G401.6 (cell line): ENCODE results near the gene TMEM94.
A peak's percentile ranks its signal among the peaks of the same experiment; 100 is the strongest.
"Not testable (repeated sequence)": the region's sequence is repeated elsewhere in the genome, so short reads cannot be mapped to it uniquely, and the experiment has no call there.

ENCODE experiments used
- FAIRE-seq: peaks from 2 replicates; lab custom pipeline; 2012; peaks lifted over from hg19 to GRCh38; lab: Jason Lieb, UNC

The TMEM94 gene

DNA sequence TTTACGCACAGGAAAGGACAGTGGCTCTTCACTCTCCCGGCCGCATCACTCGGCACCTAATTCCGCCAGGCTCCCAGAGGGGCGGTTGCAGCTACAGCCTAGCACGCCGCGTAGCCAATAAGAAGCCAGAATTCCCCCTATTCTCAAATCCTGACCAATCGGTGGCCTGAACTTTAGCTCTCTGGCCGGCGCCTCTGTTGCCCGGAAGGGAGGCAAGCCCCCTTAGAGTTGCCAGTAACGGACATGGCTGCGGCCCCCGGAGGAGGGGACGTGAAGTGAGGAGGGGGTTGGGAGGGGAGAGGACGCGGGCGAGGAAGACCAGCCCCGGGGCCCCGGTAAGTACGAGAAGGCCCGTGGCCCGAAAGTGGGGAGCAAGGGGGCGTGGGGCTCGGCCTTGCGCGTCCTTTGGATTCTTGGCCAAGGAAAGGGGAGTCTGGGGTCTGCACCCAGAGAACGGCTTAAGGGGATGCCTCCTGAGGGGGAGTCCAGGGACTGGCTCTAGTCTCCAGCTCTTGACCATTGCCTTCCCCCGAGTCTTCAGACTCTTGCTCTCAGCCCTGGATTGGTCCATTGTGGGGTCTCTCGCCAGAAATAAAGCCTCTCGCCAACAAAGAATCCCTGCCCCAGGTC, at the start of gene TMEM94:
Gene TMEM94 (plus strand): TSS at position 219 of the 630 bp plus-strand sequence. CDS start 15,271 bp downstream, outside the sequence.
- peak; percentile 95 for FAIRE-seq

DNA sequence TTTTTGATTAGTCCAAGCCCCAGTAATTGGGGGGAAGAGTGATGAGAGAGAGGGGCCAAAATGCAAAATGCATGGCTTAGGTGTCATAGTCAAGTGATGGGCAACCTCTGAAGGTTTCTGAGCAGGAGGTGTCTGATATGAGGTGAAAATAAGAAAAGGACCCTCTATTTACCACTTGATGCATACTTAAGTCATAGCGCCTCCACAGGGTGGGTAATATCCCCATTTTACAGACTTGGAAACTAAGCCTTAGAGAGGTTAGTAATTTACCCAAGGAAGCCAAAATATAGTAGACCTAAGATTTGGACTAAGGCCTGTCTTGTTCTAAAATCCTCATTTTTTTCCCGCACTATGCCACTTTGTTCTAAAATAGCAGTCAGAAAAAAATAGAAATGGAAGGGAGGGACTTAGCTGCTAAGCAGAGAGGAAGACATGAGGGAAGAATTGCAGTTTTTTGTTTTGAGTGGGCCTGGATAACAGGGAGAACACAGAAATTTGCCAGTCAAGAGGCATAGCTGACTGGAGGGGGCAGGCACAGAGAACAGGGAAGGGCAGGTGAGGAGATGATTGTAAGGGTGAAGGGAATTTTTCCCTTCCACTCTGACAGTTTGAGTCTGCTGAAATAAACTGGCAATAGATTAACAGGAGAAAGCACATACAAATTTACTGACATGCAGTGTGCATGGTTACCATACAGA, 48.6 kb upstream of the TMEM94 start:
- no peak for FAIRE-seq

DNA sequence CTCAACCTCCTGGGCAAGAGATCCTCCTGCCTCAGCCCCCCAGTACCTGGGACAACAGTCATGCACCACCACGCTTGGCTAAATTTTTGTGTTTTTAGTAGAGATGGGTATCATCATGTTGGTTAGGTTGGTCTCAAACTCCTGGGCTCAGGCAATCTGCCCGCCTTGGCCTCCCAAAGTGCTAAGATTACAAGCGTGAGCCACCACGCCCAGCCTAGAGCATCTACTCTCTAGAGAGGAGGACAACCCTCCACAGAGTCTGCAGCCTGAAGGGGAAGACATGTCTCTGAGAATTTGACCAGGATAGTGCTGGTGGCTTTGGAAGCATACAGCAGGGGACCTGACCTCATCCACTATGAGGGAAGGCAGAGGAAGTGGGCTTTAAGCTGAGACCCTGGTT, 46.3 kb upstream of the TMEM94 start:
- no peak for FAIRE-seq

DNA sequence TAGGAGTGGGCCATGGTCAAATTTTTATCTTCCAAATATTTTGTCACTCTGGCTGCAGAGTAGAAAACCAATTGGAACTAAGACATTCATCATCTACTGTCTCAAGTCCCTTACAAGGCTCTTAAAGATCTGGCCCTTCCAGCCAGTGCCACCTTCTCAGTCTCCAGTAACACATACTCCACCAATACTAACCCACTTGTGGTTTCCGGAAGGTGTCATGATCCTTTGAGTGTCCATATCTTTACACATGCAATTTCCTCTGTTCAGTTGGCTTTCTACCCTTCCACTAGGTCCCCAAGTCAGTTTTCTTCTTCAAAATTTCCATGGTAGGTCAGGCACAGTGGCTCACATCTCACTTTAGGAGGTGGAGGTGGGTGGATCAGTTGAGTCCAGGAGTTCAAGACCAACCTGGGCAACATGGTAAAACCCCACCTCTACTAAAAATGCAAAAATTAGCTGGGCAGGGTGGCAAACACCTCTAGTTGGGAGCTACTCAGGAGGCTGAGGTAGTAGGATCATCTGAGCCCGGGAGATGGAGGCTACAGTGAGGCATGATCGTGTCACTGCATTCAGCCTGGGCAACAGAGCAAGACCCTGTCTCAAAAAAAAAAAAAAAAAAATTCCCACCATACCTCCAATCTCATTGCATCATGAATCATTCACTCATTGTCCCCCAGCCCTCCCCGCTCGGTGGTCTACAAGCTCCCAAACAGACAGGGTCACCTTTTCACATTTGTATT, 44.9 kb upstream of the TMEM94 start:
- no peak for FAIRE-seq

DNA sequence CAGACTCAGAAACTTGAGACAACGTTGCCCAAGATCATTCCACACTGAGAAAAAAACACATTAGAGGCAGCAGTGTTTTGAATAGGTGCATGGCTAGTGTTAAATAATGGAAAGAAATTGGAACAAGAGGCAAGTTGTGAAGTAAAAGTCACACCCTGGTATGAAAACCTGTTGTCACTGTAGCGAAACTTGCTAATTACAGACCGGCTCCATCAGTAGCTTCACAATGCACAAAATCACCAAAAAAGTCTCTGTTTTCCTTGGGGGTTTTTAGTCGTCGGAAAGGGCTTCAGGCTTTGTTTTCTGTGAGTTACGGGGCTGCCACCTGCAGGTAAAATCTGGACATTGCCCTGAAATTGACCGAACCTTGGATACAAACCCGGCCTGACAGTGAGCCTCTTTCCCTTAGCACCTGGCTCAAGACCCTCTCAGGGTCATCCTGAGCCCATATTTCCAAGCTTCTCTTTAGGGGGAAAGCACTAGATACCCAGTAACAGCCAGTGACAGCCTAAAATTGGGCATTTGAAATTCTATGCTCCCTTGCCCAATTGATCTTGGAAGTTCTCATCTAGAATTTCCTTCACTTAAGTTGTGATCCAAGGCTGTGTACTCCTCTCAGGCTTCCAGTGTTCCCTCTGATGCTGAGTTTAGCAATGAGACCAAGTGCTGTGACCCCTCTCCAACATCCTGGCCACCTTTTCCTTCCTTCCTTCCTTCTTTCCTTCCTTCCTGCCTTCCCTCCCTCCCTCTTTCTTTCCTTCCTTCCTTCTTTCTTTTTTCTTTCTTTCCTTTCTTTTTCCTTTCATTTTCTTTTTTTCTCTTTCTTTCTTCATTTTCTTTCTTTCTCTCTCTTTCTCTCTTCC, 43.7 kb upstream of the TMEM94 start:
- FAIRE-seq: peak; percentile 76

DNA sequence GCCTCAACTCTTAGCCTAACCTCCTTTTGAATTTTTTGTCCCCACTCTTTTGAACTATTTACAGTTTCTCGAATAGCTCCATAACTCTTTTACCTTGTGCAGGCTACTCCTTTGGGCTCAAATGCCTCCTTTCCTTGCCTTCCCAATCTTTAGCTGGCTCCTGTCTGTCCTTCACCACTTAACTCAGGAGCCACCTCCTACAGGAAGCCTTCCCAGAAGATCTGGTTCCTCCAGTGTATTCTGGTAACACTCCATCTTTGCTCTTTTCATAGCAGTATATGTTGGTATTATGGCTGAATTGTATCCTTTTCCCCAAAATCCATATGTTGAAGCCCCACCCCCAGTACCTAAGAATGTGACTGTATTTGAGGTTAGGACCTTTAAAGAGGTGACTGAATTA, 41.9 kb upstream of the TMEM94 start:
- FAIRE-seq: no peak

DNA sequence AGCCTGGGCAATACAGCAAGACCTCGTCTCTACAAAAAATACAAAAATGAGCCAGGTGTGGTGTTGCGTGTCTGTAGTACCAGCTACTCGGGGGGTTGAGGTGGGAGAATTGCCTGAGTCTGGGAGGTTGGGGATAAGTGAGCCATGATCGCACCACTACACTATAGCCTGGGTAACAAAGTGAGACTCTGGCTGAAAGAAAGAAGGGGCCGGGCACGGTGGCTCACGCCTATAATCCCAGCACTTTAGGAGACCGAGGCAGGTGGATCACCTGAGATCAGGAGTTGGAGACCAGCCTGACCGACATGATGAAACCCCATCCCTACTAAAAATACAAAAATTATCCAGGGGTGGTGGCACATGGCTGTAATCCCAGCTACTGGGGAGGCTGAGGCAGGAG, 40.4 kb upstream of the TMEM94 start:
- no peak for FAIRE-seq

DNA sequence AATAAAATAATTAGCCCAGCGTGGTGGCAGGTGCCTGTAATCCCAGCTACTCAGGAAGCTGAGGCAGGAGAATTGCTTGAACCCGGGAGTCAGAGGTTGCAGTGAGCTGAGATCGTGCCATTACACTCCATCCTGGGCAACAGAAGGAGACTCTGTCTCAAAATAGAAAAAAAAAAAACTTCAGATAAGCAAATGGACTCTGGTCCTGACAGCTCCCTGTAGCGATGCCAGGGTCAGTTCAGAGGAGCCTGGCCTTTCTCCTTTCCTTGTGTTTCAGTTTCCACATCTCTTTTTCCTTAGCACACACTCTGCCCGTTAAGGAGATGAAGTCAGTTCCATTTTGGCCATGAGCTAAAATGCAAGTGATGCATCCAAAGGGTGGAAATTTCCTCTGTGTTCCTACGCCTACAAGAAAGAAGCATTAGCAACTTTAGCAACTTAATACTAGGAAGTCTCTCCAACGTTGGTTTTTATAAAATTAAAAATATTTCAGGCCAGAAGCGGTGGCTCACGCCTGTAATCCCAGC, 39.3 kb upstream of the TMEM94 start:
- no peak for FAIRE-seq

DNA sequence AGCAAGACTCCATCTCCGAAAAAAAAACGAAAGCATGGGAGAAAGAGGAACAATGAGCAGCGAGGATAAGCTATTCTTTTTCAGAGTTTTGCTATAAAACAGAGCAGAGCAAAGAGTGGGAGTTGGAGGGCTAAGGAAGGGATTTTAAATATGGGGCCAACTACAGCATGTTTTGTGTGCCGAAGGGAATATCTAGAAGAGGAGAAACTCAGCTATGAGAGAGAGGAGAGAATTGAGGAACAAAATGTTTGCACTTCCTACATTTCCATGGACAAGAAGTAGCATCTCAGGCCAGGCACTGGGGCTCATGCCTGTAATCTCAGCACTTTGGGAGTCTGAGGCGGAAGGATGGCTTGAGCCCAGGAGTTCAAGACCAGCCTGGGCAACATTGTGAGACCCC, 37.9 kb upstream of the TMEM94 start:
- no peak for FAIRE-seq

DNA sequence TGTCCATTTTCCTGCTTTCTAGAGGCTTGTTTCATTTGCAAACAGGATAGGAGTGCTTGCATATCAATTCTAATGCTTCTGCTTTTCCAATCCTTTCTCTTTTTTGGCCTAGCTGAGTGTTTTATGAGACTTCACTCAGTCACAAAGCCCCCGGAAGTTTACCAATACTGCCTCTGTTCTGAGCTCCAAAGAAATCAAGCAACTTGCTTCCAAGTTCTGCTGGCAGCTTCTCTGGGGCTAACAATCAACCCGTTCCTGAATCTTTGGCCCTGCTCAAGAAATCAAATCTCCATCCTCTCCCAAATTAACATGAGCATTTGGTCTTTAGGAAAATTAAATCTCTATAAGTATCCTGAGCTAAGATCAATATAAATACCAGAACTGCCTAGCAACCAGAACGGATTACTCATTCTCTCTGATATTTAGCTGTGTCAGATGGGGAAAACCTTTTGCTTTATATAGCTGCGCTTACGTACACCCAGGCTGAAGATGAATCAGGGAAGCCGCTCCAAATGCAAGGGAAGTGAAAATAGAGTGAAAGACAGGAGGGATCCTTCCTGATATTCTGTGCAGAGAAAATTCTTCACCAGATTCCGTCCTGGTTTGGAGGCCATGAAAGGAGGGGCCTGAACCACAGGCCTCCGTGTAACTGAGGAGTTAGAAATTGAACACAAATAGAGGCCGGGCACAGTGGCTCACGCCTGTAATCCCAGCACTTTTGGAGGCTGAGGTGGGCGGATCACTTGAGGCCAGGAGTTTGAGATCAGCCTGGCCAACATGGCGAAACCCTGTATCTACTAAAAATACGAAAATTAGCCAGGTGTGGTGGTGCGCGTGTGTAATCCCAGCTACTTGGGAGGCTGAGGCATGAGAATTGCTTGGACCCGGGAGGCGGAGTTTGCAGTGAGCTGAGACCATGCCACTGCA, 27.6 kb upstream of the TMEM94 start:
- FAIRE-seq: no peak

DNA sequence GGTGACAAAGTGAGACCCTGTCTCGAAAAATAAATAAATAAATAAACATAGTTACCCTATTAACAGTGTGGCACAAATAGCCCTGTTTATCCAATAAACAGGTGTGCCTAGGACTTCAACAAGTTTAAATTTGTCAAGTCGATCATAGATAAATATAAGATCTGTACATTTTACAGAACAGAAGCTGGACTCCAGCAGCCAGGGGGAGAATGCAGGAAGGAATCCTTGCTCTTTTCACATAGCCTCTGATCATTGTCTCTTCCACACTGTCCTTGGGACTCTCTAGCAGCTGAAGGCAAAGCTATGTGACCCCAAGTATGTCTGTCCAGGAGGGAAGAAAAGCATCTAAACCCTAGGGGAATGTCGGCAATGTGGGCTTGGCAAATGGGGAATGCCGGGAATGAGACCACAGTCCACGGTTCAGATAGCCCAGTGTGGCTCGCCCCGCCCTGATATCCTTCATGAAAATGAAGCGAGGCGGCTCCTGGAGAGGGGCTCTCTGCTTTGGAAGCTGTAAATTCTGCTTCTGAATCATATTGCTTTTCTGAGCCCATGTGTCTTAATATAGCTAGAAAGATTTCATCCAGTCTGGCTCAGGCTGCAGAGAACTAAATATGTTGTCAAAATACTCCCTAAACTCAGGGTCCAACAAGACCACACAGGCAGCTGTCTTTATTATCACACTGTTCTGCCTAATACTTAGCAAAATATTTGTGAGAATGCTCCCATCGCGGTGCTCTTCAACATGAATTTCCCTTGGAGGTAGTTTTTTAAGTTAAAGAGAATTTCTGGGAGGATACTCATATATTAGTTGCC, 26.1 kb upstream of the TMEM94 start:
- peak; percentile 87 for FAIRE-seq

DNA sequence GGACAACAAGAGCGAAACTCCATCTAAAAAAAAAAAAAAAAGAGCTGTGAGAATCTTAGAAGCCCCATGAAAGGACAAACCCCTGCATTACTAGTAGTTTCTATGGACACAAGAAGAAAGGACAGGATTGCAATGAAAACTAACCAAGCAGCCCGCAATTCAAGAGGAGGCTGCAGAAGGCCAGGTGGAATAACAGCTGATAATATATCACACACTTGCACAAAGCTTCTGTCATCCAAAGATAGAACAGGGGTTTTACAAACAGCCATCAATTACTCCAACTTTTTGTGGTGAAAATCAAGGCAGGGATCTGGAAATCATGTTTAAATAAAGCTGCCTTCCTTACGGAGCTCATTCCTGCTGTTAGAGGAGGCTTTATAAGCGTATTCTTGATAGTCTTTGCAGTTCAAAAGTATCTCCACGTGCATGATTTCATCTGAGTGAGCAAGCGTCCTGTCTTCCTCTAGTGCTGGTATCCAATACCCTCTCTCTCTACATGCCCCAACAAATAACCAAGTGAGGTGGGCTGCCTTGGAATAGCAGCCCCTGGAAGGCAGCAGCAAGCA, 23.1 kb upstream of the TMEM94 start:
- no peak for FAIRE-seq

DNA sequence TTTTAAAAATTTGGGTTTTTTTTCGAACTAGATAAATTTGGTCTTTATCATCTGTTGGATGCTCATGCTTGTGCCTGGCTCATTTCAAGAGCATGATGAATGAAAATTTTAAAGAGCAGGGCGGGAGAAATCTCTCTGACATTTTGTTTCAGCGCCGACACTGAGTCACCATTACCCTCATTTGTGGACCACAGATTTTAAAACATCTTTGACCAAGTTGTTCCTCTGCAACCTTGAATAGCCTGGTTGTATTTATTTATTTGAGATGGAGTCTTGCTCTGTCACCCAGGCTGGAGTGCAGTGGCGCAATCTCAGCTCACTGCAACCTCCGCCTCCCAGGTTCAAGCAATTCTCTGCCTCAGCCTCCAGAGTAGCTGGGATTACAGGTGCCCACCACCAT, 22.0 kb upstream of the TMEM94 start:
- FAIRE-seq: not testable (repeated sequence)

DNA sequence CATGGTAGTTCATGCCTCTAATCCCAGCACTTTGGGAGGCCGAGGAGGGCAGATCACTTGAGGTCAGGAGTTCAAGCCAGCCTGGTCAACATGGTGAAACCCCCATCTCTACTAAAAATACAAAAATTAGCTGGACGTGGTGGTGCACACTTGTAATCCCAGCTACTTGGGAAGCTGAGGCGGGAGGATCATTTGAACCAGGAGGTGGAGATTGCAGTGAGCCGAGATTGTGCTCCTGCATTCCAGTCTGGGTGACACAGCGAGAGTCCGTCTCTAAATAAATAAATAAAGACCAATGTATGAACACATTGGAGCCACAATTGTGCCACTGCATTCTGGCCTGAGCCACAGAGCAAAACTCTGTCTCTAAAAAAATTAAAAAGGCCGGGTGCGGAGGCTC, 19.0 kb upstream of the TMEM94 start:
- not testable (repeated sequence) for FAIRE-seq

DNA sequence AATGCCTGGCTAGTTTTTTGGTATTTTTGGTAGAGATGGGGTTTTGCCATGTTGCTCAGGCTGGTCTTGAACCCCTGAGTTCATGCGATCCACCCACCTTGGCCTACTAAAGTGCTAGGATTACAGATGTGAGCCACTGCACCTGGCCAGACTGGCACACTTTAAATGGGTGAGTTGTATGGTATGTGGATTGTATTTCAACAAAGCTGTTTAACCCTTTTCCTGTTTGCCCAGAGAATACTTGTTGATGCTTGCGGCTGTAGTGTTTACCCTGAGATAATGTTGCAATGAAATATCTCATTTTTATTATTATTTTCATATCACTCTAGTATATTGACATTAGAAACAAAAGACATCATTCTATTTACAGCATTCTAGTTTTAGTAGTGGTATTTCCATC, 17.1 kb upstream of the TMEM94 start:
- FAIRE-seq: no peak

DNA sequence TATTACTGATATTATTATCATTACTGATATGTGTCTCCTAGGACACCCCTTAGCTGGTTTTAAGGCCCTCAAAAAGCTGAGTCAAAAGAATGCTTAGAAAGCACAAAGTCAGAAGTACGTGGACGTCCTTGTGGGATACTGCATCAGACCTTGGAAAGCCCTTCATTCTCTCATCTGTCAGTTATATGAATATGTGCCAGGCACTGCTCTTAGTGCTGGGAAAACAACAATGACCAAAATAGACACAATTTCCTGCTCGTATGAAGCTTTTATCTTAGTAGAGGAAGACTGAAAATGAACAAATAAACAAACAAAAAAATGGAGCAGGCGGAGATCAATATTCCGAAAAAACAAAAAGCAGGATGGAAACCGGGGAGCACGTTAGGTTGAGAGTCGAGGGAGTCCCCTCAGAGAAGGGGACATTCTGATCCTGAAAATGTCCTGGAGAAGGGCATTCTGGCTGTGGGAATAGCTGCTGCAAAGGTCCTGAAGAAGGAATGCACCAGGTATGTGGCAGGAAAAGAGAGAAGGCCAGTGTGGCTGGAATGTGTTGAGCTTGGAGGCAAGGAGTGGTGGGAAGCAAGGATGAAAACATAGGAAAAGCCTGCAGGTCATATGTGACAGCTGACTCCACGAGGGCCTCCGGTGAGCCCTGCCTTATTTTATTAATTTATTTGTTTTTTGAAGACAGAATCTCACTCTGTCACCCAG, 15.5 kb upstream of the TMEM94 start:
- FAIRE-seq: no peak

DNA sequence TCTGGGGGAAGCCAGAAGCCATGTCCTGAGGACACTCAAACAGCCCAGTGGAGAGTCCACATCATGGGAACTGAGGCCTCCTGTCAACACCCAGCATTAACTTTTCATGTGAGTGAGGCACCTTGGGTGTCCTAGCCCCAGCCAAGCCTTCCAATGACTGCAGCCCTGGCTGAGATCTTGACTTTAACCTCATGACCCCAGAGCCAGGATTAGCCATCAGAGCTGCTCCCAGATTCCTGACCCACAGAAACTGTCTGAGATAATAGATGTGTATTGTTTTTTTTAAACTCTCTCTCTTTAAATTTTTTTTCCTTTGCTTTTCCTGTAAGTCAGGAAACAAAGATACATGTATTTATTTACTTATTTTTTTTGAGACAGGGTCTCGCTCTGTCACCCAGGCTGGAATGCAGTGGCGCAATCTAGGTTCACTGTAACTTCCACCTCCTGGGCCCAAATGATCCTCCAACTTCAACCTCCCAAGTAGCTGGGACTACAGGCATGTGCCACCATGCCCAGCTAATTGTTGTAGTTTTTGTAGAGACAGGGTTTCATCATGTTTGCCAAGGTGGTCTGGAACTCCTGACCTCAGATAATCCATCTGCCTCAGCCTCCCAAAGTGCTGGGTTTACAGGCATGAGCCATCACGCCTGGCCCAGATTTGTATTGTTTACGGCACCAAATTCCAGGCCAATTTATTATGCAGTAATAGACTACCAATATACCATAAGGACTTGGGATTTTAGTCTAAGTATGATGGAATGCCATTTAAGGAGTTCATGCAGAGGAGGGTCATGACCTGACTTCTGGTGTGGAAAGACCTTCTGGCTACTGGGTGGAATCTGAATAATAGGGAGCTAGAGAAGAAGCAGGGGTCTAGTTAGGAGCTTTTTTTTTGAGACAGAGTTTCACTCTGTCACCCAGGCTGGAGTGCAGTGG, 14.0 kb upstream of the TMEM94 start:
- no peak for FAIRE-seq

DNA sequence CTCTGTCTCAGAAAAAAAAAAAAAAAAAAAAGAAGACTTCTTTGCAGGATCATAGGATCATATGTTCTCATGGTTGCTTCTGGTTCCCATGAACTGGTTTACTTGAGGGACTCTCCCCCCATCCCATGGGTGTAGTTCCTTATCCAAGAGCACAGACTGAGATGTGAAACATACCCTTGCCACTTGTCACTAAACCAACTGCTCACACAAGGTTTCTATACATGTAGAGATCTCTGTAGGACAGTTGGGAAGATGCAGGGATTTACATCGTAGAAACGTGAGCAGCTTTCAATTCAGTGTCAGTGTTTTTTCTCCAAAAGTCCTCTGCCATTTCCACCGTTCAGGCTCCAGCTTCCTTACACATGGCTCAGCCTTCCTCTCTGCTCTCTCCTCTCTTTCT, 11.1 kb upstream of the TMEM94 start:
- no peak for FAIRE-seq
